ENCODE results near the gene MAN1A1.
A peak's percentile ranks its signal among the peaks of the same experiment; 100 is the strongest.

MAN1A1 gene

DNA sequence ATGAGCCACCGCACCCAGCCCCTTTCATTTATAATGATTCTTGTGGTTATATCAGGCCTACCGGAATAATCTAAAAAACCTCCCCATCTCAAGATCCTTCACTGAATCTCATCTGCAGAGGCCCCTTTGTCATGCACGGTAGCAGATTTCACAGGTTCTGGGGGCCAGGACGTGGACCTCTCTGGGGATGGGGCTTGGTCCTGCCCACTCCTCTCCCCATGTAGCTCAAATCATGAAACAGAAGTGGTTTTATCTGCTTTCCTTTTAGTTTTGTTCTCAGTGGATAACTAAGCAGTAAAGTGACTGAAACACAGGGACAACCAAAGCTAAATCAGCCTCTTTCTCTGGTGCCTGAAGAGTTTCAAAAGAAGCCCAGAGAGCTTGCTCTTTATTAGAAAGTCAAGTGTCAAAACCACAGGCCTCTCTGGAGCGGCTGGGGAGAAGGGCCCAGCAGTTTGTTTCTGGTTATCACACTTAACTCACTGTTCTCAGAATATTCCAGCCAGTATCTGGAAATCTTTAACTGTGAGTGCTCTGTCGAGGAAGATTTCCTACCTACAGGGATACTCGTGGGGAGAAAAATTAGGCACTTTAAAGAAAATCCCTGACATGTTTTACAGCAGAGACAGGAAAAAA lies 210.5 kb downstream of the MAN1A1 start:
- TF ChIP-seq CTCF (conservative IDR thresholded peaks at IDR 0.05; ENCODE audit: low read depth, low read length): no peak
- no peak overlapping the region for H3K4me3 ChIP-seq (ENCODE audit: low read length)
- no peak for DNase-seq (ENCODE audit: low read depth)

GRCh38 chr6:119137194-119138072 lies 212.1 kb downstream of the MAN1A1 start:
- no peak for TF ChIP-seq CTCF (conservative IDR thresholded peaks at IDR 0.05; ENCODE audit: low read depth, low read length)
- no peak for DNase-seq (ENCODE audit: low read depth)
- no peak overlapping the region for H3K4me3 ChIP-seq (ENCODE audit: low read length)

DNA sequence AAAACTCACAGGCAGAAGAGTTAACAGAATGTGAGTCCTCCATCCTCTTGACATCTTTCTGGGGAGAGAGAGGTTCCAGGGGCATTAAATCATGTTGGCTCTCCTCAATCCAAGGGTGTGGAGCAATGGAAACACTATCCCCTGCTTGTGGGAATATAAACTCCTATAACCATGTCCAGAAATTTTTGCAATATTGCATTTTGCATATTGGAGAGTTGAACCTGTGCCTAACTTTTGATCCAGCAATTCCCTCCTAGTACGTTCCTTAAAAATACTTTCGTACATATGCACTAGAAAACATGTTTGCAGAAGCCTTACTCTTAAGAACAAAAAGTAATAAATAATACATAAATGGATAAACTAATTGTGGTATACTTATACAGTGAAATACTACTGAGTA lies 214.8 kb downstream of the MAN1A1 start:
- no peak for TF ChIP-seq CTCF (conservative IDR thresholded peaks at IDR 0.05; ENCODE audit: low read depth, low read length)
- no peak for DNase-seq (ENCODE audit: low read depth)

GRCh38 chr6:119133400-119133799 lies 216.2 kb downstream of the MAN1A1 start:
- H3K4me3 ChIP-seq (ENCODE audit: low read length): no peak overlapping the region
- no peak for TF ChIP-seq CTCF (conservative IDR thresholded peaks at IDR 0.05; ENCODE audit: low read depth, low read length)
- DNase-seq (ENCODE audit: low read depth): no peak

More for the DNA sequence above, 214.8 kb downstream of the MAN1A1 start:
- no peak overlapping the region for H3K4me3 ChIP-seq (ENCODE audit: low read length)

DNA sequence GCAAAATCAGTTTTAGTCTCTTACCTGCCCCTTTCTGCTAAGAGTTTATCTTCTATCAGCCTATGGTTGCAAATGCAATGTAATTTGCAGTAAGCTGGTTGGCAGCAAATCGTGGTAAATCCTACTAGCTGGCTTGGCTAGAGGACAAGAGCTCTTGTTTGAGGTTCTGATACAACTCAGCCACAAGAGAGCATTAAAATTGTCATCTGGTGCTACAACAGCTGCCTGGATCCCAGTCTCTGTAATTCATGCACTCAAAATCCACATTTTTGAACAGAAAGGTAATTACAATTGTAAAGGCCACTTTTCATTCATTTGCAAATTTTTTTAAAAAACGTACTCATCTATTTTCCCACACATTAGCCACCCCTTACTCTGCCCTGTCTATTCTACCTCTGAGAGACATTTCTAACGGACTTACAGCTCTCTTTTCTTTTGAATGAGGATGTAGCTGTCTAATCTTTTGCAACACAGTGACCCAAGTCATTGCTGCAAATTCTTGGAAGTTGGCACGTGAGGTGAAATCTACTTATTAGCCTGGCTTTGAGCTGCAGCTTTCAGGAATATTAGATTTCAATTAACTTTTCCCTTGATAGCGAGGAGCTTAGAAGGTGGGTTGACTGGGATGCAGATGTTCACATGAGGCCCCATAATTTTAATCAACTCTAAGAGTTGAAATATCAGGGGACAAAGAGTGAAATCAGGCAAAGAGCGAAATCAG lies 217.1 kb downstream of the MAN1A1 start:
- peak; percentile 39 for DNase-seq (ENCODE audit: low read depth)
- TF ChIP-seq CTCF (conservative IDR thresholded peaks at IDR 0.05; ENCODE audit: low read depth, low read length): no peak

GRCh38 chr6:119129968-119130484 lies 219.5 kb downstream of the MAN1A1 start:
- DNase-seq (ENCODE audit: low read depth): peak; percentile 43
- no peak overlapping the region for H3K4me3 ChIP-seq (ENCODE audit: low read length)
- no peak for TF ChIP-seq CTCF (conservative IDR thresholded peaks at IDR 0.05; ENCODE audit: low read depth, low read length)

More for the DNA sequence above, 217.1 kb downstream of the MAN1A1 start:
- no peak overlapping the region for H3K4me3 ChIP-seq (ENCODE audit: low read length)
